DMS153 (cell line): ENCODE data around the gene GALNT7.

Source experiments
- DNase-seq: peaks from one replicate; lab custom pipeline; 2025; lab: John Stamatoyannopoulos, UW

The GALNT7 gene

GRCh38 chr4:173237762-173238161 lies 69.2 kb downstream of the GALNT7 start:
- no peak for DNase-seq

GRCh38 chr4:173240696-173241095 lies 72.1 kb downstream of the GALNT7 start:
- no peak for DNase-seq

GRCh38 chr4:173242466-173243250 lies 74.0 kb downstream of the GALNT7 start:
- DNase-seq = no peak

- no peak for DNase-seq
Measured at GRCh38 chr4:173243321-173243720, 74.7 kb downstream of the GALNT7 start.

GRCh38 chr4:173243917-173244658 lies 75.5 kb downstream of the GALNT7 start:
- DNase-seq = no peak

- no peak for DNase-seq
Measured at GRCh38 chr4:173245952-173246351, 77.3 kb downstream of the GALNT7 start.

GRCh38 chr4:173246719-173247118 lies 78.1 kb downstream of the GALNT7 start:
- DNase-seq = no peak

GRCh38 chr4:173247321-173247720 lies 78.7 kb downstream of the GALNT7 start:
- no peak for DNase-seq

- no peak for DNase-seq
Measured at GRCh38 chr4:173248690-173249089, 80.1 kb downstream of the GALNT7 start.

GRCh38 chr4:173252024-173252935 lies 83.7 kb downstream of the GALNT7 start:
- DNase-seq = peak; percentile 92

- no peak for DNase-seq
Measured at GRCh38 chr4:173253561-173253960, 85.0 kb downstream of the GALNT7 start.

- no peak for DNase-seq
Measured at GRCh38 chr4:173254646-173255045, 86.0 kb downstream of the GALNT7 start.

- DNase-seq = no peak
Measured at GRCh38 chr4:173256825-173257224, 88.2 kb downstream of the GALNT7 start.

GRCh38 chr4:173257732-173258717 lies 89.4 kb downstream of the GALNT7 start:
- peak; percentile 37 for DNase-seq

GRCh38 chr4:173258866-173259265 lies 90.3 kb downstream of the GALNT7 start:
- no peak for DNase-seq

GRCh38 chr4:173259310-173259709 lies 90.7 kb downstream of the GALNT7 start:
- DNase-seq = no peak

- no peak for DNase-seq
Measured at GRCh38 chr4:173261052-173261451, 92.4 kb downstream of the GALNT7 start.

GRCh38 chr4:173262375-173262774 lies 93.8 kb downstream of the GALNT7 start:
- no peak for DNase-seq

GRCh38 chr4:173264245-173264644 lies 95.6 kb downstream of the GALNT7 start:
- DNase-seq = no peak

- DNase-seq = peak; percentile 68
Measured at GRCh38 chr4:173264684-173265185, 96.1 kb downstream of the GALNT7 start.

- DNase-seq = no peak
Measured at GRCh38 chr4:173265751-173266150, 97.1 kb downstream of the GALNT7 start.
